Mesenchymal stem cell (in vitro differentiated cells and primary cell): ENCODE measurements around the gene ZNF362.
A peak's percentile ranks its signal among the peaks of the same experiment; 100 is the strongest.

Experiments used
- DNase-seq: peaks from one replicate; pipeline ENCODE4 v3.0.0-alpha.2; 2013
- H2AFZ ChIP-seq: one replicate; pipeline ENCODE4 v1.6.1; 2013; ENCODE audit warnings: low read depth, mild to moderate bottlenecking, control low read depth, inconsistent platforms, low read length, moderate library complexity
- H2AK5ac ChIP-seq: 2 replicates; pipeline ENCODE4 v1.6.1; 2013; ENCODE audit warnings: low read length, moderate library complexity, mild to moderate bottlenecking, inconsistent platforms; ENCODE audit not compliant: severe bottlenecking
- H2BK120ac ChIP-seq: one replicate; pipeline ENCODE4 v1.6.1; 2013; ENCODE audit warnings: low read depth, mild to moderate bottlenecking, inconsistent platforms, low read length, moderate library complexity
- H2BK12ac ChIP-seq, 2 experiments: one replicate each; pipeline ENCODE4 v1.6.1; 2013; ENCODE audit warnings: inconsistent platforms in 2 of 2, low read length in 2 of 2, mild to moderate bottlenecking in 2 of 2, moderate library complexity in 2 of 2, control low read depth in 1 of 2
- H2BK15ac ChIP-seq: one replicate; pipeline ENCODE4 v1.6.1; 2013; ENCODE audit warnings: mild to moderate bottlenecking, low read depth, inconsistent platforms; ENCODE audit not compliant: poor library complexity, severe bottlenecking
- H2BK5ac ChIP-seq: 2 replicates; pipeline ENCODE4 v1.6.1; 2013; ENCODE audit warnings: low read depth, mild to moderate bottlenecking, low read length, control low read depth, inconsistent platforms; ENCODE audit not compliant: poor library complexity, severe bottlenecking
- H3K14ac ChIP-seq, 2 experiments: one replicate each; pipeline ENCODE4 v1.6.1; 2013; ENCODE audit warnings: inconsistent platforms in 2 of 2, low read length in 2 of 2, control low read depth in 1 of 2, mild to moderate bottlenecking in 1 of 2, moderate library complexity in 1 of 2
- H3K18ac ChIP-seq, 2 experiments: one replicate each; pipeline ENCODE4 v1.6.1; 2013; ENCODE audit warnings: inconsistent platforms in 2 of 2, low read length in 2 of 2, control low read depth in 1 of 2, low read depth in 1 of 2, mild to moderate bottlenecking in 1 of 2
- H3K23ac ChIP-seq, 2 experiments: one replicate each; pipeline ENCODE4 v1.6.1; 2013; ENCODE audit warnings: inconsistent platforms in 2 of 2, low read length in 2 of 2, mild to moderate bottlenecking in 2 of 2, moderate library complexity in 2 of 2, control low read depth in 1 of 2
- H3K27ac ChIP-seq: 2 replicates; pipeline ENCODE4 v1.5.1; 2013; ENCODE audit warnings: mild to moderate bottlenecking, moderate library complexity, low read length, control low read depth, inconsistent platforms; ENCODE audit not compliant: poor library complexity, severe bottlenecking
- H3K27me3 ChIP-seq, 2 experiments: 2 replicates each; pipeline versions ENCODE4 v1.6.1 to v1.7.0; 2013; ENCODE audit warnings: low read length in 2 of 2, mild to moderate bottlenecking in 2 of 2, moderate library complexity in 2 of 2, control low read depth in 1 of 2, inconsistent platforms in 1 of 2; ENCODE audit not compliant: control insufficient read depth in 1 of 2, insufficient read depth in 1 of 2
- H3K36me3 ChIP-seq, 2 experiments: 2 replicates each; pipeline versions ENCODE4 v1.6.1 to v1.7.0; 2013; ENCODE audit warnings: low read length in 2 of 2, control low read depth in 1 of 2, inconsistent platforms in 1 of 2, low read depth in 1 of 2, mild to moderate bottlenecking in 1 of 2; ENCODE audit not compliant: insufficient read depth in 2 of 2, control insufficient read depth in 1 of 2
- H3K4ac ChIP-seq, 2 experiments: one replicate each; pipeline ENCODE4 v1.6.1; 2013; ENCODE audit warnings: inconsistent platforms in 2 of 2, low read length in 2 of 2, mild to moderate bottlenecking in 2 of 2, moderate library complexity in 2 of 2, control low read depth in 1 of 2, low read depth in 1 of 2
- H3K4me1 ChIP-seq: 2 replicates; pipeline ENCODE4 v1.6.1; 2013; ENCODE audit warnings: low read depth, low read length, control low read depth; ENCODE audit not compliant: control insufficient read depth, insufficient read depth
- H3K4me2 ChIP-seq: 2 replicates; pipeline ENCODE4 v1.6.1; 2013; ENCODE audit warnings: low read length, mild to moderate bottlenecking, inconsistent platforms; ENCODE audit not compliant: poor library complexity, severe bottlenecking
- H3K4me3 ChIP-seq, 2 experiments: 2 replicates each; pipeline versions ENCODE4 v1.5.1 to v1.7.0; 2013; ENCODE audit warnings: low read length in 2 of 2, mild to moderate bottlenecking in 2 of 2, control low read depth in 1 of 2, low read depth in 1 of 2; ENCODE audit not compliant: insufficient read depth in 1 of 2
- H3K79me1 ChIP-seq: replicated peaks from 2 replicates; pipeline ENCODE4 v1.6.1; 2013; ENCODE audit warnings: mild to moderate bottlenecking, control low read depth, low read length, inconsistent platforms; ENCODE audit not compliant: poor library complexity, severe bottlenecking
- H3K9ac ChIP-seq: 2 replicates; pipeline ENCODE4 v1.7.0; 2013; ENCODE audit warnings: mild to moderate bottlenecking, low read length, moderate library complexity
- H3K9me3 ChIP-seq: 2 replicates; pipeline ENCODE4 v1.7.0; 2013; ENCODE audit warnings: mild to moderate bottlenecking, low read length; ENCODE audit not compliant: control insufficient read depth
- H4K8ac ChIP-seq: one replicate; pipeline ENCODE4 v1.6.1; 2013; ENCODE audit warnings: inconsistent platforms, mild to moderate bottlenecking, low read length, moderate library complexity
- H4K91ac ChIP-seq: one replicate; pipeline ENCODE4 v1.6.1; 2013; ENCODE audit warnings: mild to moderate bottlenecking, low read length, inconsistent platforms
- WGBS: methylation state at CpG from one replicate; pipeline ENCODE4 v1.1.7; 2013; ENCODE audit warnings: mixed read lengths; 5-methylcytosine and 5-hydroxymethylcytosine counted together

ZNF362 gene

GRCh38 chr1:33284049-33284448, 27.8 kb downstream of the ZNF362 start:
- Histone ChIP-seq H3K18ac (no peak overlapping the region), H3K9me3 (no peaks in the 10 kb centered on the region), H4K91ac (no peak overlapping the region), H3K4me2 (no peak overlapping the region), H4K8ac (no peak overlapping the region), H3K23ac (no peak overlapping the region), H2BK120ac (no peak overlapping the region), H2AFZ (no peak overlapping the region), H3K9ac (no peak overlapping the region), H3K4me3 (no peak overlapping the region), H3K4ac (no peak overlapping the region), H3K36me3 (peaks cover 46 to 50% of the 10 kb centered on the region in 2 experiments), H3K4me1 (peaks cover 3% of the 10 kb centered on the region), H3K79me1 (peaks cover 24% of the 10 kb centered on the region), H3K27me3 (no peaks in the 10 kb centered on the region), H2BK15ac (no peak overlapping the region), H2AK5ac (no peak overlapping the region), H2BK12ac (no peak overlapping the region), H2BK5ac (no peak overlapping the region), H3K14ac (no peak overlapping the region), H3K27ac (no peak overlapping the region)
- WGBS = 57% methylated on average over 6 of the region's 6 CpGs
- no peak for DNase-seq

- no peaks in the 10 kb centered on the region for H3K27me3 ChIP-seq
- no peak overlapping the region for H2BK12ac ChIP-seq
- peaks cover 11% of the 10 kb centered on the region for H3K4me1 ChIP-seq
- H3K4me3 ChIP-seq = no peak overlapping the region
- H3K27ac ChIP-seq = no peak overlapping the region
- peaks cover 21% of the 10 kb centered on the region for H3K79me1 ChIP-seq
- H3K18ac ChIP-seq = no peak overlapping the region
- no peak overlapping the region for H3K4me2 ChIP-seq
- no peak overlapping the region for H4K8ac ChIP-seq
- H3K9me3 ChIP-seq = no peaks in the 10 kb centered on the region
- DNase-seq = no peak
- H2AK5ac ChIP-seq = no peak overlapping the region
- H3K36me3 ChIP-seq = peaks cover 32 to 39% of the 10 kb centered on the region in 2 experiments
- 87% methylated on average over 7 of the region's 8 CpGs for WGBS
- H4K91ac ChIP-seq = no peak overlapping the region
- no peak overlapping the region for H3K9ac ChIP-seq
- no peak overlapping the region for H3K14ac ChIP-seq
- H3K4ac ChIP-seq = no peak overlapping the region
- no peak overlapping the region for H2AFZ ChIP-seq
- H2BK15ac ChIP-seq = no peak overlapping the region
- no peak overlapping the region for H2BK120ac ChIP-seq
- no peak overlapping the region for H2BK5ac ChIP-seq
- no peak overlapping the region for H3K23ac ChIP-seq
These were observed 30.3 kb downstream of the ZNF362 start for GRCh38 chr1:33286451-33287185.

- no peak overlapping the region for H2AFZ ChIP-seq
- no peak overlapping the region for H3K23ac ChIP-seq
- no peak overlapping the region for H3K4ac ChIP-seq
- H3K27me3 ChIP-seq = no peaks in the 10 kb centered on the region
- H3K4me3 ChIP-seq = no peak overlapping the region
- H2BK120ac ChIP-seq = no peak overlapping the region
- H4K91ac ChIP-seq = no peak overlapping the region
- no peak overlapping the region for H4K8ac ChIP-seq
- no peaks in the 10 kb centered on the region for H3K9me3 ChIP-seq
- WGBS = 100% methylated on average over 1 of the region's 2 CpGs
- H3K36me3 ChIP-seq = peaks cover 27 to 32% of the 10 kb centered on the region in 2 experiments
- peaks cover 11% of the 10 kb centered on the region for H3K4me1 ChIP-seq
- H2AK5ac ChIP-seq = no peak overlapping the region
- H3K9ac ChIP-seq = no peak overlapping the region
- H2BK5ac ChIP-seq = no peak overlapping the region
- no peak for DNase-seq
- no peak overlapping the region for H3K27ac ChIP-seq
- no peak overlapping the region for H3K18ac ChIP-seq
- H2BK12ac ChIP-seq = no peak overlapping the region
- H3K79me1 ChIP-seq = peaks cover 17% of the 10 kb centered on the region
- no peak overlapping the region for H3K4me2 ChIP-seq
- H3K14ac ChIP-seq = no peak overlapping the region
- H2BK15ac ChIP-seq = no peak overlapping the region
These were observed 31.0 kb downstream of the ZNF362 start for GRCh38 chr1:33287317-33287716.

GRCh38 chr1:33288976-33289857, 32.9 kb downstream of the ZNF362 start:
- H2BK120ac ChIP-seq = no peak overlapping the region
- no peaks in the 10 kb centered on the region for H3K9me3 ChIP-seq
- no peak overlapping the region for H3K14ac ChIP-seq
- no peak overlapping the region for H2BK12ac ChIP-seq
- H3K9ac ChIP-seq = no peak overlapping the region
- WGBS = 98% methylated on average over 16 of the region's 16 CpGs
- H2AFZ ChIP-seq = no peak overlapping the region
- no peak overlapping the region for H3K23ac ChIP-seq
- peaks cover 25 to 37% of the 10 kb centered on the region in 2 experiments for H3K36me3 ChIP-seq
- H3K4me1 ChIP-seq = peaks cover 13% of the 10 kb centered on the region
- no peak overlapping the region for H3K18ac ChIP-seq
- no peak overlapping the region for H4K91ac ChIP-seq
- H3K27ac ChIP-seq = peak overlapping the region; percentile 7
- DNase-seq = no peak
- no peak overlapping the region for H3K4ac ChIP-seq
- no peak overlapping the region for H2AK5ac ChIP-seq
- H2BK5ac ChIP-seq = no peak overlapping the region
- no peak overlapping the region for H4K8ac ChIP-seq
- no peaks in the 10 kb centered on the region for H3K27me3 ChIP-seq
- no peak overlapping the region for H2BK15ac ChIP-seq
- H3K4me3 ChIP-seq = no peak overlapping the region
- H3K4me2 ChIP-seq = peak overlapping the region; percentile 8
- H3K79me1 ChIP-seq = peaks cover 20% of the 10 kb centered on the region
